HEK293T (cell line): Measurements from ENCODE around the gene NPY.

Experiments used
- ARNT ChIP-seq: fragments of 450-650 bp; IDR thresholded peaks from 2 replicates; pipeline ENCODE4 v1.6.1; 2017; ENCODE audit warnings: mild to moderate bottlenecking
- FOXA1 ChIP-seq: fragments of 450-650 bp; IDR thresholded peaks from 2 replicates; pipeline ENCODE4 v1.6.1; 2016; ENCODE audit warnings: mild to moderate bottlenecking
- FOXK2 ChIP-seq: fragments of 450-650 bp; IDR thresholded peaks from 2 replicates; pipeline ENCODE4 v1.6.1; 2016; ENCODE audit warnings: mild to moderate bottlenecking
- HDGF ChIP-seq: fragments of 450-650 bp; IDR thresholded peaks from 2 replicates; pipeline ENCODE4 v1.6.1; 2017; ENCODE audit warnings: antibody characterized with exemption, borderline replicate concordance
- L3MBTL2 ChIP-seq: fragments of 450-650 bp; conservative IDR thresholded peaks from 2 replicates; pipeline ENCODE4 v1.6.1; 2016; ENCODE audit warnings: mild to moderate bottlenecking
- NFRKB ChIP-seq: fragments of 450-650 bp; IDR thresholded peaks from 2 replicates; pipeline ENCODE4 v1.6.1; 2016; ENCODE audit warnings: mild to moderate bottlenecking, moderate library complexity
- PKNOX1 ChIP-seq: fragments of 450-650 bp; IDR thresholded peaks from 2 replicates; pipeline ENCODE4 v1.6.1; 2016
- SP1 ChIP-seq: fragments of 450-650 bp; IDR thresholded peaks from 2 replicates; pipeline ENCODE4 v1.6.1; 2017
- SUZ12 ChIP-seq: fragments of 450-650 bp; IDR thresholded peaks from 2 replicates; pipeline ENCODE4 v1.6.1; 2016; ENCODE audit warnings: mild to moderate bottlenecking
- TARDBP ChIP-seq: fragments of 450-650 bp; IDR thresholded peaks from 2 replicates; pipeline ENCODE4 v1.6.1; 2016
- ZNF384 ChIP-seq: fragments of 450-650 bp; IDR thresholded peaks from 2 replicates; pipeline ENCODE4 v1.6.1; 2016

- TF ChIP-seq HDGF (no peak), L3MBTL2 (no peak), TARDBP (no peak), PKNOX1 (no peak), SUZ12 (no peak), FOXK2 (no peak), FOXA1 (no peak), NFRKB (no peak), ZNF384 (no peak), SP1 (no peak), ARNT (no peak)
Measured at GRCh38 chr7:24239260-24239659, 44.7 kb upstream of the NPY start.
